Measurements from ENCODE around the gene TCP11L2. TPM values are rescaled to one million over a fixed set of nuclear protein-coding genes. Genes with fewer than 3 reads are reported as not detected.

TCP11L2 gene
- total RNA-seq, 1 experiment from 2014 or later = 6.1 TPM

DNA sequence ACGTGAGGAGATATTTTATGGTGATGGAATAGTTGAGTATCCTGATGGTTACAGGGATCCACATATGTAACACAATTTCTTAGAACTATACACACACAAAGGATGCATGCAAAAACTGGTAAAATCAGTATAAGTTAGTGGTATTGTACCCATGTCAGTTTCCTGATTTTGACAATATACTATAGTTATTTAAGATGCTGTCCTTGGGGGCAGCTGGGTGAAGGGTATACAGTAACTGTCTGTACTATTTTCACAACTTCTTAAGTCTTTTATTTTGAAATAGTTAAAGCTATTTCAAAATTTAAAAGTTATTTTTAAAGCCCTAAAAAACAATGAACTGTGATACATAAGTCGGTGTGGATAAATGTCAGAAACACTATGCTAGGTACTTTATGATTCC, 30.5 kb downstream of the TCP11L2 start:
- Histone ChIP-seq H4K20me1 (ENCODE audit: control insufficient read depth, insufficient read depth, insufficient read length) (no peaks in the 10 kb centered on the region), H3K4me2 (ENCODE audit: insufficient read depth, insufficient read length, low read length) (no peak overlapping the region), H3T11ph (ENCODE audit: low read length) (no peak overlapping the region), H2AFZ (ENCODE audit: low read length) (no peak overlapping the region), H3K27ac (ENCODE audit: insufficient read length, low read depth, low read length) (no peak overlapping the region), H3K4me1 (ENCODE audit: insufficient read depth, low read length) (no peaks in the 10 kb centered on the region; the same call in none of the 2 replicates), H3K23me2 (ENCODE audit: insufficient read length, low read depth, low read length, poor library complexity, severe bottlenecking) (no peaks in the 10 kb centered on the region), H3K9ac (ENCODE audit: extremely low read depth, insufficient read length, low read length) (no peak overlapping the region), H2BK15ac (ENCODE audit: low read depth, low read length) (no peak overlapping the region), H3K27me3 (ENCODE audit: insufficient read depth, low read length) (no peaks in the 10 kb centered on the region; the same call in 1 of the 2 replicates), H2BK120ac (ENCODE audit: low read depth, low read length, poor library complexity, severe bottlenecking) (no peak overlapping the region), H2BK12ac (ENCODE audit: insufficient read length, low read depth, low read length) (no peak overlapping the region), H3K56ac (ENCODE audit: insufficient read length, low read depth, low read length) (no peak overlapping the region), H2AK5ac (ENCODE audit: insufficient read length, low read length) (no peak overlapping the region), H3K9me3 (ENCODE audit: control insufficient read depth, low read depth, low read length) (no peaks in the 10 kb centered on the region), H4K91ac (ENCODE audit: insufficient read length, low read depth, low read length) (no peak overlapping the region), H3K14ac (ENCODE audit: insufficient read depth, low read length) (no peak overlapping the region), H3K79me2 (ENCODE audit: insufficient read depth, low read length) (no peaks in the 10 kb centered on the region), H2BK5ac (ENCODE audit: insufficient read length, low read length) (no peak overlapping the region), H3K79me1 (ENCODE audit: insufficient read depth, low read depth, low read length, poor library complexity, severe bottlenecking) (no peaks in the 10 kb centered on the region), H2BK20ac (ENCODE audit: low read depth, low read length, poor library complexity, severe bottlenecking) (no peak overlapping the region), H3K23ac (ENCODE audit: insufficient read length, low read depth, low read length) (no peak overlapping the region), H3K18ac (ENCODE audit: insufficient read length, low read depth, low read length) (no peak overlapping the region), H4K8ac (replicated peaks; ENCODE audit: insufficient read length, low read depth, low read length) (no peak overlapping the region), H3K4ac (ENCODE audit: low read depth, low read length) (no peak overlapping the region), H4K5ac (ENCODE audit: insufficient read length, low read depth, low read length) (no peak overlapping the region)
- Mint-ChIP-seq H3K27ac (no peak overlapping the region), H3K36me3 (ENCODE audit: insufficient read depth in 1 of 3, low read depth in 3 of 3) (peaks cover 0 to 8% (median 0%) of the 10 kb centered on the region in 3 experiments; a peak in 1 of 7 replicates), H3K27me3 (ENCODE audit: low read depth) (peaks cover 18% of the 10 kb centered on the region), H3K4me3 (no peak overlapping the region), H3K9me3 (peaks cover 0 to 6% of the 10 kb centered on the region in 2 experiments; a peak in 3 of 5 replicates), H3K4me1 (peaks cover 31 to 33% of the 10 kb centered on the region in 2 experiments)
- TF ChIP-seq, protein P1, sequence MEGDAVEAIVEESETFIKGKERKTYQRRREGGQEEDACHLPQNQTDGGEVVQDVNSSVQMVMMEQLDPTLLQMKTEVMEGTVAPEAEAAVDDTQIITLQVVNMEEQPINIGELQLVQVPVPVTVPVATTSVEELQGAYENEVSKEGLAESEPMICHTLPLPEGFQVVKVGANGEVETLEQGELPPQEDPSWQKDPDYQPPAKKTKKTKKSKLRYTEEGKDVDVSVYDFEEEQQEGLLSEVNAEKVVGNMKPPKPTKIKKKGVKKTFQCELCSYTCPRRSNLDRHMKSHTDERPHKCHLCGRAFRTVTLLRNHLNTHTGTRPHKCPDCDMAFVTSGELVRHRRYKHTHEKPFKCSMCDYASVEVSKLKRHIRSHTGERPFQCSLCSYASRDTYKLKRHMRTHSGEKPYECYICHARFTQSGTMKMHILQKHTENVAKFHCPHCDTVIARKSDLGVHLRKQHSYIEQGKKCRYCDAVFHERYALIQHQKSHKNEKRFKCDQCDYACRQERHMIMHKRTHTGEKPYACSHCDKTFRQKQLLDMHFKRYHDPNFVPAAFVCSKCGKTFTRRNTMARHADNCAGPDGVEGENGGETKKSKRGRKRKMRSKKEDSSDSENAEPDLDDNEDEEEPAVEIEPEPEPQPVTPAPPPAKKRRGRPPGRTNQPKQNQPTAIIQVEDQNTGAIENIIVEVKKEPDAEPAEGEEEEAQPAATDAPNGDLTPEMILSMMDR (conservative IDR thresholded peaks at IDR 0.05) = no peak
- no peak for DNase-seq
- WGBS (ENCODE audit: extremely low coverage, insufficient read length, low lambda C conversion rate) = no CpG with 5 or more reads among the region's 2 CpGs
